ENCODE results near the gene LY6G6F.
A peak's percentile ranks its signal among the peaks of the same experiment; 100 is the strongest.

The LY6G6F gene
- 0 reads per million in 2 experiments for total RNA-seq

- DNase-seq (ENCODE audit: low read depth): no peak
These were observed at the start of gene LY6G6F for GRCh38 chr6:31706599-31706998. Gene LY6G6F, plus strand, starts transcription at chr6:31706866. Its CDS starts 41 bp downstream, at chr6:31706907.

GRCh38 chr6:31657406-31658157 is 49.1 kb upstream of the LY6G6F start:
- no peak for DNase-seq (ENCODE audit: low read depth)

- no peak for DNase-seq (ENCODE audit: low read depth)
These were observed 48.4 kb upstream of the LY6G6F start for GRCh38 chr6:31658158-31658688.

GRCh38 chr6:31658983-31659648 is 47.5 kb upstream of the LY6G6F start:
- DNase-seq (ENCODE audit: low read depth): no peak

- DNase-seq (ENCODE audit: low read depth): no peak
These were observed 46.9 kb upstream of the LY6G6F start for GRCh38 chr6:31659649-31660380.

- DNase-seq (ENCODE audit: low read depth): peak; percentile 60
These were observed 46.0 kb upstream of the LY6G6F start, which contains the start of gene C6orf47 for GRCh38 chr6:31660381-31661261. Gene C6orf47, minus strand, starts transcription at chr6:31660778. Its CDS starts 831 bp downstream, at chr6:31659947.

GRCh38 chr6:31661262-31662123 is 45.2 kb upstream of the LY6G6F start:
- no peak for DNase-seq (ENCODE audit: low read depth)

GRCh38 chr6:31662124-31662723 is 44.4 kb upstream of the LY6G6F start:
- no peak for DNase-seq (ENCODE audit: low read depth)

GRCh38 chr6:31663126-31663960 is 43.3 kb upstream of the LY6G6F start:
- no peak for DNase-seq (ENCODE audit: low read depth)

- no peak for DNase-seq (ENCODE audit: low read depth)
These were observed 42.5 kb upstream of the LY6G6F start for GRCh38 chr6:31663961-31664789.

- peak; percentile 87 for DNase-seq (ENCODE audit: low read depth)
These were observed 41.7 kb upstream of the LY6G6F start, which contains the start of gene GPANK1 for GRCh38 chr6:31664790-31665500. Gene GPANK1, minus strand, starts transcription at chr6:31664997. Its CDS starts 519 bp downstream, at chr6:31664478.

- peak; percentile 99 for DNase-seq (ENCODE audit: low read depth)
These were observed 40.9 kb upstream of the LY6G6F start, which contains the start of gene CSNK2B for GRCh38 chr6:31665501-31666336. Gene CSNK2B, plus strand, starts transcription at chr6:31666080. Its CDS starts 752 bp downstream, at chr6:31666832.

GRCh38 chr6:31666337-31666965 is 40.2 kb upstream of the LY6G6F start:
- DNase-seq (ENCODE audit: low read depth): no peak

GRCh38 chr6:31669676-31670075 is 37.0 kb upstream of the LY6G6F start, which contains the start of gene LY6G5B:
Gene LY6G5B, plus strand, starts transcription at chr6:31669976. Its CDS starts 975 bp downstream, at chr6:31670951.
- DNase-seq (ENCODE audit: low read depth): no peak

GRCh38 chr6:31676322-31676903 is 30.3 kb upstream of the LY6G6F start:
- DNase-seq (ENCODE audit: low read depth): no peak
